Hippocampal formation (tissue), 2 donors: ENCODE measurements around the gene SNAPC1.
"Not testable (repeated sequence)": the region's sequence is repeated elsewhere in the genome, so short reads cannot be mapped to it uniquely, and the experiment has no call there.

Experiments
- DNase-seq, 2 donors: peaks; one replicate each; lab custom pipeline; 2025; lab: John Stamatoyannopoulos, UW

SNAPC1 gene

DNA sequence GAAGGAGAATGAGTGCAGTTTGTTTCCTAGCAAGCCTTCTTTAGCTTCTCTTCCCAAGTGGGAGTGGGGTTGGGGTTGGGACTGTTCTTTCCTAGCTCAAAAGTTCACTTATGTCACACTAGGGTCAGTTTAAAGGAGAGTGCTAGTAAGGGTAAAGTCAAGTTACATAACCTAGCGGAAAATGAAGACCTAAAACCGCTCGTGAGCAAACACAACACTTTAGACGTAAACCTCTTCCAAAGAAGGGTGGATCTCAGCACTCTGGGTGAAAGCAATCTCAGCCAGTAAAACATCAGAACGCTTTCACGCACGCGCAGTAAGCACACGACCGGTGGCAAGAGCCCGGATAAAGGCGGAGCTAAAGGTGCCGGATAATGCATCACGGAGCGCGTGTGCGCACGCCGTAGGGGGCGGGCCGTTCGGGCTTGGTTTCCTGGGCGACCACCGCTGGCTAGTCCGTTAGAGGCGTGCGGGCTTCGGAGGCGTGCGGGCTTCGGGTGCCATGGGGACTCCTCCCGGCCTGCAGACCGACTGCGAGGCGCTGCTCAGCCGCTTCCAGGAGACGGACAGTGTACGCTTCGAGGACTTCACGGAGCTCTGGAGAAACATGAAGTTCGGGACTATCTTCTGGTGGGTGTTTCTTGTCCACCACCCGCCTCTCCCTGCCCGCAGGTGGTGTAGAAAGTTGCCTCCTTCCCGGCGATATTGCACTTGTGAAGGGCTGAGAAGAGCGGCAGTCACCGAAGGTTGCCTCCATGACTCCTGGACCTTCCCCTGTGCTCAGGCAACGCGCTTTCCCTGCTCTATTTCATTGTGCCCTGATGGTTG lies at the start of gene SNAPC1:
SNAPC1 (plus strand) TSS at position 462 of the 828 bp plus-strand sequence; CDS start at position 503, 41 bp downstream.
- DNase-seq, result peak; percentile 89 to 95

GRCh38 chr14:61713724-61714437 lies 48.3 kb upstream of the SNAPC1 start:
- DNase-seq, result no peak

DNA sequence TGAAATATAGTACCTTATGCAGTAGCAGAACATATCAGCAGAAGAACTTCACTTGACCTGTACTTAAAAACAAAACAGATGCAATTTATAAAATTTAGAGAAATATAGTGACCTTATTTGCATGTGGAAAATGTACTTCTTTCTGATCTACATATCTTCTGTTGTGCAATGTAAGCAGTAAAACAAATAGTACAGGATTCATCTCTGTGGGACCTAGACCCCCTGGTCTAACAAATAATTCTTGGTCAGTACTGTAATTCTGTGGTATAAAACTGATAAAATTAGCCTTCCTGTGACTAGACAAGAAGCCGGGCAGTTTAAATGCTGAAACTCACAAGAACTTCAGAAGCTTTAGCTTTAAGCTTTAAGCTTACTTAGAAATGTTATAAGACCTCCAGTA lies 45.3 kb upstream of the SNAPC1 start:
- no peak for DNase-seq

GRCh38 chr14:61718039-61718438 lies 44.2 kb upstream of the SNAPC1 start:
- no peak for DNase-seq

- no peak for DNase-seq
Observed at GRCh38 chr14:61719344-61720293, 42.6 kb upstream of the SNAPC1 start.

GRCh38 chr14:61720294-61720661 lies 41.9 kb upstream of the SNAPC1 start:
- DNase-seq, result no peak

DNA sequence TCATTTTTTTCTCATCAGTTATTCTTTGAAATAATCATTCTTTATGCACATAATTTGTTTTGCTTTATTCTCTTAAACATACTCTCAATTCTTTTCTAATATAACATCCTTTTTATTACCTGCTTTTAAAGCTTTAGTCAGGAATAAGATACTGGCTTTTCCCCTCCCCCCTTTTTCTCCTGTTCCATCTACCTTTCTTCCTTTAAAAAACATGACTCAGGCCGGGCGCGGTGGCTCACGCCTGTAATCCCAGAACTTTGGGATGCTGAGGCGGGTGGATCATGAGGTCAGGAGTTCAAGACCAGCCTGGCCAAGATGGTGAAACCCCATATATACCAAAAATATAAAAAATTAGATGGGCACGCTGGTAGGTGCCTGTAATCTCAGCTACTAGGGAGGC lies 41.5 kb upstream of the SNAPC1 start:
- no peak for DNase-seq

- DNase-seq, result no peak
Observed at GRCh38 chr14:61724133-61724532, 38.1 kb upstream of the SNAPC1 start.

DNA sequence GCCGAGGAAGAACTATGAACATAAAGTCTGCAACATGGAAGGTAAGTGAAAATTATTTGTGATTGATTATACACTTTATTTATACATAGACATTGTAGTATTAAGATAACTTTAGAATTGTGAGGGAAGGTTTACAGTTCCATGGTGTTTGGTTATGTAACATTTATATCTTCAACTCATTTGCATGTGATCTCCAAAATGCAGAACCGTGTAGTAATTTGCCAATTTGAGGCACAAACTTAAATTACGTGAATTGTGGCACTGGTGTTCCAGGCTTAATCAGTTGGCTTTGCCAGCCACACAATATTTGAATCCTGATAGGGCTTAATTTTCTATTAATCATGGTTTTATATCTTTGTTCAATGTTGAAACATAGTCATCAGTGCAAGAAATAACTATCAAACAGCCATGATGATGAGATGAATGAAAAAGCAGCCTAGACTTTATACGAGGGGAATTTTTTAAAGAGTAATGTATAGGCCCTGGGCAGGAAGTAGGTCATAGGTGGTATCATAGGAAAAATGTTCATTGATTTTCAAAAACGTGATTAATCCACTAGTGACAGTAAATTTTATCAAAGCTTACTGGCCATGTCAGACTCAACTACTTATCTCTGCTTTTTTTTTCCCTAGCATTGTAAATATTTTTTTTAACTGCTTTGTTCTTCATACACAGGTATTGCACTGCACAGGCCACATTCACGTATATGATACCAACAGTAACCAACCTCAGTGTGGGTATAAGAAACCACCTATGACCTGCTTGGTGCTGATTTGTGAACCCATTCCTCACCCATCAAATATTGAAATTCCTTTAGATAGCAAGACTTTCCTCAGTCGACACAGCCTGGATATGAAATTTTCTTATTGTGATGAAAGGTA lies 35.2 kb upstream of the SNAPC1 start:
- no peak for DNase-seq

GRCh38 chr14:61730756-61731373 lies 31.4 kb upstream of the SNAPC1 start:
- no peak for DNase-seq

DNA sequence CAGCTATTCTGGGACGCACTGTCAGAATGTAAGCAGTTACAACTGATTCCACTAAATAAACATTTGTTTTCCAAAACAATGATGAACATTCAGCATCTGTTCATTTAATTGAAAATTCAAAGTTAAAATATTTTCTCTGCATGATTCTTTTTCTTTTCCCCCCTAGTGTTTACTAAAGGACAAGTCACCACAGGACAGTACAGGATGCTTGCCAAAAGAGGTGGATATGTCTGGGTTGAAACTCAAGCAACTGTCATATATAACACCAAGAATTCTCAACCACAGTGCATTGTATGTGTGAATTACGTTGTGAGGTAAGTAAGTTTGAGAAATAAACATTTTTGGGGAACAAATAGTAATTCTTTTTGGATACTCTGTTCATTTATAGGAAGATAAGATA lies 28.2 kb upstream of the SNAPC1 start:
- no peak for DNase-seq

GRCh38 chr14:61736751-61737150 lies 25.5 kb upstream of the SNAPC1 start:
- no peak for DNase-seq

DNA sequence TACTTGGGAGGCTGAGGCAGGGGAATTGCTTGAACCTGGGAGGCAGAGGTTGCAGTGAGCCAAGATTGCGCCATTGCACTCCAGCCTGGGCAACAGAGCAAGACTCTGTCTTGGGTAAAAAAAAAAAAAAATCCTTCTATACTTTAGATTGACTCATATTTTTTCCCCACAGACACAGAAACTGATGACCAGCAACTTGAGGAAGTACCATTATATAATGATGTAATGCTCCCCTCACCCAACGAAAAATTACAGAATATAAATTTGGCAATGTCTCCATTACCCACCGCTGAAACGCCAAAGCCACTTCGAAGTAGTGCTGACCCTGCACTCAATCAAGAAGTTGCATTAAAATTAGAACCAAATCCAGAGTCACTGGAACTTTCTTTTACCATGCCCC lies 24.3 kb upstream of the SNAPC1 start:
- DNase-seq, result no peak

- DNase-seq, result no peak
Observed at GRCh38 chr14:61739133-61739532, 23.1 kb upstream of the SNAPC1 start.

GRCh38 chr14:61742371-61742770 lies 19.8 kb upstream of the SNAPC1 start:
- DNase-seq, result no peak

GRCh38 chr14:61744238-61744637 lies 18.0 kb upstream of the SNAPC1 start:
- DNase-seq, result no peak

DNA sequence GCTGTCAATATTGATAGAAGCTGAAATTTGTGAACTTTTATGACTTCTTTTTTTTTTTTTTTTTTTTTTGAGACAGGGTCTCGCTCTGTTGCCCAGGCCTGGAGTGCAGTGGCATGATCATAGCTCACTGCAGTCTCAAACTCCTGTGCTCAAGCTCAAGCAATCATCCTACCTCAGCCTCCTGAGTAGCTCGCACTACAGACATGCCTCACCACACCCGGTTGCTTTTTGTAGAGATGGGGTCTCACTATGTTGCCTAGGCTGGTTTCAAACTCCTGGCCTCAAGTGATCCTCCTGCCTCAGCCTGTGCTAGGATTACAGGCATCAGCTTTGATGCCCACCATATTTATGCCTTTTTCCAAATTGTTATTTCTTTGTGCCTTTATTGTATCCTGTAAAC lies 15.9 kb upstream of the SNAPC1 start:
- not testable (repeated sequence) for DNase-seq

DNA sequence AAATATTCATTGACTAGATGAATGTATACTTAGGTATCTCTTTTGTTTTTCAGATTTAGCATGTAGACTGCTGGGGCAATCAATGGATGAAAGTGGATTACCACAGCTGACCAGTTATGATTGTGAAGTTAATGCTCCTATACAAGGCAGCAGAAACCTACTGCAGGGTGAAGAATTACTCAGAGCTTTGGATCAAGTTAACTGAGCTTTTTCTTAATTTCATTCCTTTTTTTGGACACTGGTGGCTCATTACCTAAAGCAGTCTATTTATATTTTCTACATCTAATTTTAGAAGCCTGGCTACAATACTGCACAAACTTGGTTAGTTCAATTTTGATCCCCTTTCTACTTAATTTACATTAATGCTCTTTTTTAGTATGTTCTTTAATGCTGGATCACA lies 15.3 kb upstream of the SNAPC1 start:
- DNase-seq, result no peak

GRCh38 chr14:61747342-61747741 lies 14.9 kb upstream of the SNAPC1 start:
- no peak for DNase-seq

DNA sequence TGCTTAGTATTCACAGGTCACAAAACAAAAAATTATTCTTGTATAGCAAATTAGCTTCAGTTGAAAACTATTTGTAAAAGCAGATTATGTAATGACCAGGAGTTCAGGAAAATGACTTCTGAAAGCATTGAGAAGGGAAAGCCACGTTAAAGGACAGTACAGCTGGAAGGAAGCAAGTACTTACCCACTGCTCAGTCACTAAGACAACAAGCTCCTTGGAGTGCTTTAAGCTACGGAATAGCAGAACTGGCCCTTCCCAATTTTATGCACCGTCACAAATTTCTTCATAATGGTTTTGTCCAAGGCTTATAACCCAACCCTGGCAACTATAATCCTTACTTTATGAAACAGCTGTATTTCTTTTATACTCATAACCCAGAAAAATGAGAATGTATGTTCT lies 13.0 kb upstream of the SNAPC1 start:
- no peak for DNase-seq

- DNase-seq, result no peak
Observed at GRCh38 chr14:61749867-61750266, 12.4 kb upstream of the SNAPC1 start.
